Measurements from ENCODE around the gene GPR151.

GPR151 gene

GRCh38 chr5:146466521-146467349, 49.3 kb downstream of the GPR151 start:
- Histone ChIP-seq H3K4me1 (ENCODE audit: control insufficient read depth in 1 of 2, insufficient read depth in 1 of 2, low read depth in 1 of 2, low read length in 1 of 2) (no peaks in the 10 kb centered on the region), H3K27ac (no peak overlapping the region), H3K4me3 (ENCODE audit: low read depth in 1 of 2, low read length in 1 of 2) (no peak overlapping the region), H3K27me3 (no peaks in the 10 kb centered on the region), H3K9me3 (no peaks in the 10 kb centered on the region), H3K36me3 (peaks cover 52% of the 10 kb centered on the region)
- TF ChIP-seq, protein P1, sequence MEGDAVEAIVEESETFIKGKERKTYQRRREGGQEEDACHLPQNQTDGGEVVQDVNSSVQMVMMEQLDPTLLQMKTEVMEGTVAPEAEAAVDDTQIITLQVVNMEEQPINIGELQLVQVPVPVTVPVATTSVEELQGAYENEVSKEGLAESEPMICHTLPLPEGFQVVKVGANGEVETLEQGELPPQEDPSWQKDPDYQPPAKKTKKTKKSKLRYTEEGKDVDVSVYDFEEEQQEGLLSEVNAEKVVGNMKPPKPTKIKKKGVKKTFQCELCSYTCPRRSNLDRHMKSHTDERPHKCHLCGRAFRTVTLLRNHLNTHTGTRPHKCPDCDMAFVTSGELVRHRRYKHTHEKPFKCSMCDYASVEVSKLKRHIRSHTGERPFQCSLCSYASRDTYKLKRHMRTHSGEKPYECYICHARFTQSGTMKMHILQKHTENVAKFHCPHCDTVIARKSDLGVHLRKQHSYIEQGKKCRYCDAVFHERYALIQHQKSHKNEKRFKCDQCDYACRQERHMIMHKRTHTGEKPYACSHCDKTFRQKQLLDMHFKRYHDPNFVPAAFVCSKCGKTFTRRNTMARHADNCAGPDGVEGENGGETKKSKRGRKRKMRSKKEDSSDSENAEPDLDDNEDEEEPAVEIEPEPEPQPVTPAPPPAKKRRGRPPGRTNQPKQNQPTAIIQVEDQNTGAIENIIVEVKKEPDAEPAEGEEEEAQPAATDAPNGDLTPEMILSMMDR (IDR thresholded peaks at IDR 0.05): no peak

DNA sequence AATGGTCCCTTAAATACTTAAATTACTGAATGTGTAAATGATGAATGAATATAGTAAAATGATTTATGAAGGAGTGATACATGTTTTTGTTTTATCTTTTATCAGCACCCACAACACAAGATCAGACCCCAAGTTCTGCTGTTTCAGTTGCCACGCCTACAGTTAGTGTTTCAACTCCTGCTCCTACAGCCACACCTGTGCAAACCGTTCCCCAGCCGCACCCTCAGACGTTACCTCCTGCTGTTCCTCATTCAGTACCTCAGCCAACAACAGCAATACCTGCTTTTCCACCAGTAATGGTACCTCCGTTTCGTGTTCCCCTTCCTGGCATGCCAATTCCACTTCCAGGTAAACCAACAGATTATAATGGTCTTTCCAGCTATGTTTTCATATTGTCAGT, 52.5 kb downstream of the GPR151 start:
- Histone ChIP-seq H3K9me3 (no peaks in the 10 kb centered on the region), H3K27ac (no peak overlapping the region), H3K36me3 (peaks cover 51% of the 10 kb centered on the region)

More for the DNA sequence above, 52.5 kb downstream of the GPR151 start:
- H3K4me3 ChIP-seq (ENCODE audit: low read depth in 1 of 2, low read length in 1 of 2): no peak overlapping the region
- H3K27me3 ChIP-seq: no peaks in the 10 kb centered on the region
- H3K4me1 ChIP-seq (ENCODE audit: control insufficient read depth in 1 of 2, insufficient read depth in 1 of 2, low read depth in 1 of 2, low read length in 1 of 2): no peaks in the 10 kb centered on the region
- TF ChIP-seq, protein P1 (IDR thresholded peaks at IDR 0.05): no peak

Data from neutrophil (primary cell).